ENCODE measurements around the gene ARHGAP32. TPM values are rescaled to one million over a fixed set of nuclear protein-coding genes. Genes with fewer than 3 reads are reported as not detected.

ARHGAP32 gene
- total RNA-seq, result 4.2 and 4.5 TPM in 2 replicates

DNA sequence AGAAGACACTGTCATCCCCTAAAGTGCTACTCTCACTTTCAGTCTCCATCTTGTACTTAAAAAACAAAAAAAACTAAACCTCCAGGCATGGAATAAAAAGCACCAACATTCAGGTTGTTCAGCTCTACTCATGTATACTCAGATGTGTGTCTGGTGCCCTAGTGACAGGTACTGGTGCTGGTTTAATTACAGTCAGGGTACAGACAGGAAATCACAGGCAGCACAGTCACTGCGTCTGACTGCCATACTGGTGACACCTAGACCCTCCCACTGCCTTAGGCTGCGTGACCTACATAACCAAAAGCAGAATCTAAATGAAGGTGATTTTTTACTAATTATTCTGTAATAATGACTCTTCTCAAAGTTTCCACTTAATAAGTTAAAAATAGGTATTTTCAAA, at the start of gene ARHGAP32:
TSS of gene ARHGAP32 (minus strand) at position 176 of the 400 bp plus-strand sequence. CDS start at position 49, 127 bp downstream.
- TF ChIP-seq, protein P1, sequence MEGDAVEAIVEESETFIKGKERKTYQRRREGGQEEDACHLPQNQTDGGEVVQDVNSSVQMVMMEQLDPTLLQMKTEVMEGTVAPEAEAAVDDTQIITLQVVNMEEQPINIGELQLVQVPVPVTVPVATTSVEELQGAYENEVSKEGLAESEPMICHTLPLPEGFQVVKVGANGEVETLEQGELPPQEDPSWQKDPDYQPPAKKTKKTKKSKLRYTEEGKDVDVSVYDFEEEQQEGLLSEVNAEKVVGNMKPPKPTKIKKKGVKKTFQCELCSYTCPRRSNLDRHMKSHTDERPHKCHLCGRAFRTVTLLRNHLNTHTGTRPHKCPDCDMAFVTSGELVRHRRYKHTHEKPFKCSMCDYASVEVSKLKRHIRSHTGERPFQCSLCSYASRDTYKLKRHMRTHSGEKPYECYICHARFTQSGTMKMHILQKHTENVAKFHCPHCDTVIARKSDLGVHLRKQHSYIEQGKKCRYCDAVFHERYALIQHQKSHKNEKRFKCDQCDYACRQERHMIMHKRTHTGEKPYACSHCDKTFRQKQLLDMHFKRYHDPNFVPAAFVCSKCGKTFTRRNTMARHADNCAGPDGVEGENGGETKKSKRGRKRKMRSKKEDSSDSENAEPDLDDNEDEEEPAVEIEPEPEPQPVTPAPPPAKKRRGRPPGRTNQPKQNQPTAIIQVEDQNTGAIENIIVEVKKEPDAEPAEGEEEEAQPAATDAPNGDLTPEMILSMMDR (conservative IDR thresholded peaks at IDR 0.05; ENCODE audit: low read depth, low read length), result no peak
- DNase-seq (ENCODE audit: low read depth), result no peak
- H3K4me3 ChIP-seq (ENCODE audit: low read depth, low read length), result peak within 1 kb of the TSS; percentile 5

DNA sequence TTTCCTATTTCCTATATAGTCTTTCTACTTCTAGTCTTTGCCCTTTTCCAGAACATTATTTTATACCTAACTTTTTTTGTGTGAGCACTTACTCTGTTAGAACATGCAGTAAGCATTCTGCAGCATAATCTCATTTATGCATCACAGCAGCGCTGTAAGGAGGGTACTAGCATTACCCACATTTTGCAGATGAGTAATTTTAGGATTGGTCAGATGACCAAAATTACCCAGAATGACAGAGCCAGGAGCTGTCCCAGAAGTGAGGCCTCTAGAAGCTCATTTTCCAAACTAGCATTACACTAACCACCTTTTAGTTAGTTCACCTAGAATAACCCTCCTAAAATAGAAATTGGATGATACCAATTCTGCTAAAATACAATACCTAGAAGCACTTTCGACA, 47.1 kb upstream of the ARHGAP32 start:
- TF ChIP-seq, protein P1 (conservative IDR thresholded peaks at IDR 0.05; ENCODE audit: low read depth, low read length), result no peak
- H3K4me3 ChIP-seq (ENCODE audit: low read depth, low read length), result no peak overlapping the region
- no peak for DNase-seq (ENCODE audit: low read depth)

DNA sequence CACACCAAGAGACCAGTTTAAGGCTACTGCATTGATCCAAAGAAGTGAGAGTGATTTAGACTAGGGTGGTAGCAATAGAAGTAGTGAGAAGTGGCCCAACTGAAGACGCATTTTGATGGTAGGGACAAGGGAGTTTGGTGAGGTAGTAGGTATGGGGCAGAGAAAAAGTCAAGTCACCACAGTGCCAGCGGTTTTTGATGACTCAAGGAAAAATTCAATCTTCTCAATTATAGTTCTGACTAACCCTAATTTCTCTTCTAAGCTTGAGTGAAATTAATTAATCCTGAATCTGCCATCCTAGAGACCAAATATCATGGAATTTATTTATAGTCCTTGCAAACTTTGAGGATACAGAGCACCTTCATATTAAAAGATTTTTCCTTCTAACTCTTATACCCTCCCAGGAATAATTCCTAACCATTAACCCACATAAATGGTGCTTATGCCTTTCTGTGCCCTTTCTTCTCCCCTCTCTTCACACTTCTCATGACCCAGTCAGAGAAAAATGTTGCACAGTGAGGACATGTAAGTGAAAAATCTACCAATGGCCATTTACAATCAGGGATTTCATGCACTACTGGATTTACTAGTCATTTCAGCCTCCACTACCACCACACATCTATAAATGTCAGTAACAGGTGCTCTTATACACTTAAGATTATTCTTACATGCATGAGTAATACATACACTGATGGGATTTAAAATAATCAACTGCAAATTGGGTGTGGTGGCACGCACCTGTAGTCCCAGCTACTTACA, 45.9 kb upstream of the ARHGAP32 start:
- no peak for DNase-seq (ENCODE audit: low read depth)
- TF ChIP-seq, protein P1 (conservative IDR thresholded peaks at IDR 0.05; ENCODE audit: low read depth, low read length), result no peak
- no peak overlapping the region for H3K4me3 ChIP-seq (ENCODE audit: low read depth, low read length)

DNA sequence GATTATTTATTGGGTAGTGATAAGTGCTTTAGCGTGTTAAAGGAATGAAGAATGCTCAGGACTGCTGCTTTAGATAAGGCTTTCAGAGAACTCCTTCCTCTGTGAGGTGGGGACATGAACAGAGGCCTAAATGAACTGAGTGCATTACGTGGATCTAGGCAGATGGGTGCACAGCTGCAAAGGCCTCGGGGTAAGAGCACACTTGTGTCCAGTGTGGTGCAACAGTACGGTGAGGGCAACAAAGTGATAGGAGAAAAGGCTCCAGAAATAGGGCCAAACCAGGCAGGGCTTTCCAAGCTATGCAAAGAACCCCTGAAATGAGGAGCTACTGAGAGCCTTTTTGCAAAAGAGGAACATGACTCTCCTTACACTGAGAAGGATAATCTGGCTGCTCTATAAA, 45.3 kb upstream of the ARHGAP32 start:
- TF ChIP-seq, protein P1 (conservative IDR thresholded peaks at IDR 0.05; ENCODE audit: low read depth, low read length), result no peak
- no peak for DNase-seq (ENCODE audit: low read depth)
- no peak overlapping the region for H3K4me3 ChIP-seq (ENCODE audit: low read depth, low read length)

DNA sequence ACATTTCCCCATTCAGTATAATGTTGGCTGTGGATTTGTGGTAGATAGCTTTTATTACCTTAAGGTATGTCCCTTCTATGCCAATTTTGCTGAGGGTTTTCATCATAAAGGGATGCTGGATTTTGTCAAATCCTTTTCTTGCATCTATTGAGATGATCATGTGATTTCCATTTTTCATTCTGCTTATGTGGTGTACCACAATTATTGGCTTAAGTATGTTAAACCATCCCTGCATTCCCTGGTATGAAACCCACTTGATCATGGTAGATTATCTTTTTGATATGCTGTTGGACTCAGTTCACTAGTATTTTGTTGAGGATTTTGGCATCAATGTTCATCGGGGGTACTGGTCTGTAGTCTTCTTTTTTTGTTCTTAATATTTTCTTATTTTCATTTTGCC, 44.7 kb upstream of the ARHGAP32 start:
- no peak overlapping the region for H3K4me3 ChIP-seq (ENCODE audit: low read depth, low read length)
- no peak for DNase-seq (ENCODE audit: low read depth)
- TF ChIP-seq, protein P1 (conservative IDR thresholded peaks at IDR 0.05; ENCODE audit: low read depth, low read length), result no peak

DNA sequence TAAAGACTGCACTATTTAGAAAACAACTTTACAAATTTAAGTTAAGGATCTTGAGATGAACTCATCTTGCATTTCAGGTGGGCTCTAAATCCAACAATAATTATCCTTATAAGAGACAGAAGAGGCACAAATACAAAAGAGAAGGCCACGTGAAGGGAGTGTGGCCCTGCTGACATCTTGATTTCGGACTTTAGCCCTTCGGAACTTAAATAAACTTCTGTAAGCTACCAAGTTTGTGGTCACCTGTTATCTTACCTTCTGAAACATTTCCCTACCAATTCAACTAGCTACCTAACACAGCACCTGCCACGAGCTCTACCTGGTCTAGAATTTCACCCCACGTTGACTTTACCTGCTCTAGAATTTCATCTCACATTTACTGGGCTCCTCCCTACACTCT, 42.9 kb upstream of the ARHGAP32 start:
- TF ChIP-seq, protein P1 (conservative IDR thresholded peaks at IDR 0.05; ENCODE audit: low read depth, low read length), result no peak
- H3K4me3 ChIP-seq (ENCODE audit: low read depth, low read length), result no peak overlapping the region
- DNase-seq (ENCODE audit: low read depth), result no peak

DNA sequence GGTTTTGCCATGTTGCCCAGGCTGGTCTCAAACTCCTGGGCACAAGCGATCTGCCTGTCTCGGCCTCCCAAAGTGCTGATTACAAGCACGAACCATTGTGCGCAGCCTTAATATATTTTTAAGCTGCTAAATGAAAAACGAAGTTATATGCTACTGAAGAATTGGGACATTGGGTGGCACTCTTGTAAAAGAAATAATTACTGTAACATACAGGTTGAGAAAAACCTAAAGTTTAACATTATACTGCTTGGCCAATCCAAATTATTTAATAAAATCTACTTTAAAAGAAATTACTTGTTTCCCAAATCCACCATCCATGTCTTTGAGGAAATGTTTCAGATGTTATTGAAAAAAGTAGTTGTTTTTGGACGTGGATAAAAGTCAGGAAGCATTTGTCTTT, 37.9 kb upstream of the ARHGAP32 start:
- TF ChIP-seq, protein P1 (conservative IDR thresholded peaks at IDR 0.05; ENCODE audit: low read depth, low read length), result no peak
- DNase-seq (ENCODE audit: low read depth), result no peak
- H3K4me3 ChIP-seq (ENCODE audit: low read depth, low read length), result no peak overlapping the region

Data from epithelial cell of proximal tubule (primary cell).